CD4-positive, alpha-beta T cell (primary cell): ENCODE results near the gene FLT1. TPM values are rescaled to one million over a fixed set of nuclear protein-coding genes. Genes with fewer than 3 reads are reported as not detected.

ENCODE experiments used
- ATAC-seq: fragments of 200-7000 bp; cut with Tn5 transposase; one replicate; pipeline ENCODE4 v1.10.0; 2022; ENCODE audit warnings: mild to moderate bottlenecking; ENCODE audit not compliant: poor library complexity
- CTCF ChIA-PET: fragments of 350-600 bp; sonication (Branson Sonifier 250); formaldehyde crosslinking; loops from one replicate; lab custom pipeline; 2021; ENCODE audit warnings: antibody characterized with exemption, inconsistent platforms; lab: Charles Lee
- POLR2A ChIA-PET: fragments of 350-600 bp; sonication (Branson Sonifier 250); formaldehyde crosslinking; loops from one replicate; lab custom pipeline; 2021; ENCODE audit warnings: antibody characterized with exemption, inconsistent platforms; lab: Charles Lee
- DNase-seq, 14 experiments: peaks; one replicate each; pipeline ENCODE4 v3.0.0-alpha.2; 2013 to 2020; ENCODE audit warnings: mixed read lengths in 2 of 14
- H3K27ac ChIP-seq, 2 donors: one replicate each; pipeline versions ENCODE4 v1.5.1 to v1.7.0; 2013; ENCODE audit warnings: low read length in 2 of 2, low read depth in 1 of 2, mild to moderate bottlenecking in 1 of 2
- H3K27me3 ChIP-seq, 2 experiments: 1 replicate in 1 of 2; 2 replicates in 1 of 2; pipeline versions ENCODE4 v1.6.1 to v1.7.0; 2013; ENCODE audit warnings: low read length in 2 of 2, control low read depth in 1 of 2, mild to moderate bottlenecking in 1 of 2, moderate library complexity in 1 of 2; ENCODE audit not compliant: insufficient read depth in 2 of 2, control insufficient read depth in 1 of 2
- H3K36me3 ChIP-seq: one replicate; pipeline ENCODE4 v1.6.1; 2013; ENCODE audit warnings: low read length, control low read depth; ENCODE audit not compliant: insufficient read depth
- H3K4me1 ChIP-seq: one replicate; pipeline ENCODE4 v1.6.1; 2013; ENCODE audit warnings: low read length, control low read depth; ENCODE audit not compliant: insufficient read depth
- H3K4me3 ChIP-seq: one replicate; pipeline ENCODE4 v1.5.1; 2013; ENCODE audit warnings: mild to moderate bottlenecking, low read length, moderate library complexity
- H3K9me3 ChIP-seq, 2 experiments: 1 replicate in 1 of 2; 2 replicates in 1 of 2; pipeline versions ENCODE4 v1.6.1 to v1.7.0; 2013; ENCODE audit warnings: low read length in 2 of 2, mild to moderate bottlenecking in 2 of 2, control low read depth in 1 of 2, moderate library complexity in 1 of 2; ENCODE audit not compliant: control insufficient read depth in 1 of 2, insufficient read depth in 1 of 2
- H3K27ac Mint-ChIP-seq: one replicate; pipeline ENCODE4 v1.8.0; 2020; ENCODE audit warnings: mixed read lengths
- H3K27me3 Mint-ChIP-seq: one replicate; pipeline ENCODE4 v1.8.0; 2021; ENCODE audit warnings: mixed read lengths
- H3K36me3 Mint-ChIP-seq: one replicate; pipeline ENCODE4 v1.8.0; 2021; ENCODE audit warnings: low read depth, mixed read lengths
- H3K4me1 Mint-ChIP-seq: one replicate; pipeline ENCODE4 v1.8.0; 2021; ENCODE audit warnings: low read depth, mixed read lengths
- H3K4me3 Mint-ChIP-seq: one replicate; pipeline ENCODE4 v1.8.0; 2020; ENCODE audit warnings: mild to moderate bottlenecking, mixed read lengths
- H3K9me3 Mint-ChIP-seq: one replicate; pipeline ENCODE4 v1.8.0; 2020; ENCODE audit warnings: mixed read lengths
- intact Hi-C, 2 experiments: fragments of 100-400 bp; cut with DNase I in 1 of 2; cut with micrococcal nuclease in 1 of 2; formaldehyde crosslinking; loops; one replicate each; pipeline versions ENCODE4 v1.15.1 to v1.9.0; 2023 to 2025; cut with DNase I, micrococcal nuclease
- total RNA-seq, 174 experiments: library from RNA in 2 of 174; stranded (reverse) in 2 of 174; gene quantifications; one replicate each; pipeline ENCODE4 v1.2.3 and lab custom pipeline; 2021 to 2026
- TF ChIP-seq, protein P1 (sequence below): fragments of 200-600 bp; IDR thresholded peaks from one replicate; pipeline ENCODE4 v1.8.0; 2022; ENCODE audit warnings: antibody characterized with exemption, mild to moderate bottlenecking

Gene FLT1
- total RNA-seq, 2 experiments from 2014 or later = 1.1 to 1.2 TPM

DNA sequence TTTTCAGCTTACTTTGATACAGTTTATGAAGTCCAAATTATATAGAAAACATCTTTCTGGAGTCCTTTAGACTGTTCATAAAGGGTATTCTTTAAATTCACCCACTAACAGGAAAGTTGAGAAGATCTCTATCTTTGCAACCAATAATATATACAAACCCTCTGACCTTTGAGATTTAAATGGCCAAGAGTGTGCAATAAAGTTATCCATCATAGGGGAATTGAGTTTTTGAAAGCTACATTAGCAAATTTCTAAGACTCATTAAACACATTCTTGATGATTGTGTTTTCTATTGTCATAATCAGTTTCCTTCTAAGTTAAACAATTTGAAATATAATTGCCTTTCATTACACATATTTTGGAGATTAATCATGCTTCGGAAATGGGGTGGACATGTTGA is 15.9 kb downstream of the FLT1 start:
- Histone ChIP-seq H3K4me1 (no peaks in the 10 kb centered on the region), H3K4me3 (no peak overlapping the region), H3K27me3 (no peaks in the 10 kb centered on the region), H3K36me3 (no peaks in the 10 kb centered on the region), H3K9me3 (no peaks in the 10 kb centered on the region), H3K27ac (no peak overlapping the region)
- ChIA-PET POLR2A (no interaction called here), CTCF (no interaction called here)
- no peak for ATAC-seq
- Mint-ChIP-seq H3K27ac (no peak overlapping the region), H3K27me3 (peaks cover 4% of the 10 kb centered on the region), H3K4me3 (no peak overlapping the region), H3K9me3 (no peaks in the 10 kb centered on the region), H3K36me3 (no peaks in the 10 kb centered on the region), H3K4me1 (no peaks in the 10 kb centered on the region)
- no peak for DNase-seq
- intact Hi-C loops = no loop called here
- TF ChIP-seq, protein P1, sequence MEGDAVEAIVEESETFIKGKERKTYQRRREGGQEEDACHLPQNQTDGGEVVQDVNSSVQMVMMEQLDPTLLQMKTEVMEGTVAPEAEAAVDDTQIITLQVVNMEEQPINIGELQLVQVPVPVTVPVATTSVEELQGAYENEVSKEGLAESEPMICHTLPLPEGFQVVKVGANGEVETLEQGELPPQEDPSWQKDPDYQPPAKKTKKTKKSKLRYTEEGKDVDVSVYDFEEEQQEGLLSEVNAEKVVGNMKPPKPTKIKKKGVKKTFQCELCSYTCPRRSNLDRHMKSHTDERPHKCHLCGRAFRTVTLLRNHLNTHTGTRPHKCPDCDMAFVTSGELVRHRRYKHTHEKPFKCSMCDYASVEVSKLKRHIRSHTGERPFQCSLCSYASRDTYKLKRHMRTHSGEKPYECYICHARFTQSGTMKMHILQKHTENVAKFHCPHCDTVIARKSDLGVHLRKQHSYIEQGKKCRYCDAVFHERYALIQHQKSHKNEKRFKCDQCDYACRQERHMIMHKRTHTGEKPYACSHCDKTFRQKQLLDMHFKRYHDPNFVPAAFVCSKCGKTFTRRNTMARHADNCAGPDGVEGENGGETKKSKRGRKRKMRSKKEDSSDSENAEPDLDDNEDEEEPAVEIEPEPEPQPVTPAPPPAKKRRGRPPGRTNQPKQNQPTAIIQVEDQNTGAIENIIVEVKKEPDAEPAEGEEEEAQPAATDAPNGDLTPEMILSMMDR = no peak

DNA sequence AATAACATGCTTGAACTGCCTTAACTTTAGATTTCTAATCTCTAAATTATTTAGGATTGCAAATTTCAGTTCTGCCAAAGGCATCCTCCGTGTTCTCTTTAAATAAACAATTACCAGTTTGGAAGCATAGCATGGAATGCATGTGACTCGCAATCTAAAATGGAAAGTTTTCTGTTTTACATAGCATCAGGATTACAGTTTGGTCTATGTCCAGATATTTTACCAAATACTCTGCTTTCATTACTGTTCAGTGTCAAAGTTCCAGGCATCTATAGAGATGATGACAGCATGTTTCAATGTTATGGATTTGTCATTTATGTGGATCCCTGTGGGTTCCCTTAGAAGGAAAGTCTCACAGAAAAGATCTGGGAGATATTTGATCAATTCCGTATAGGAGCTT is 16.8 kb downstream of the FLT1 start:
- POLR2A ChIA-PET = no interaction called here
- intact Hi-C loops = no loop called here

DNA sequence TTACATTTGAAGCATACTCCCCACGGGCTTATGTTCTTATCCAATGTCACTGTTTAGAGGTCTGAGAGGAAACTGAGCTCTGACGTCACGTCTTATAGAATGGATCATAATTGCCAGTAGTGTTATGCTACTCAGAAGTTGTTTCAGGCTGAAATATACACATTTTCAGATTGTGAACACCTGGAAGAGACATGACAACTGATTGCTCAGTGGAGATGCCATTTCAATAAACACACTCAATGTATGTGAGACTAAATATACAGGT is 17.3 kb downstream of the FLT1 start:
- no peaks in the 10 kb centered on the region for H3K36me3 ChIP-seq
- Mint-ChIP-seq H3K4me3 (no peak overlapping the region), H3K27me3 (no peaks in the 10 kb centered on the region), H3K36me3 (no peaks in the 10 kb centered on the region), H3K9me3 (no peaks in the 10 kb centered on the region), H3K27ac (no peak overlapping the region), H3K4me1 (no peaks in the 10 kb centered on the region)
- ATAC-seq (no peak), DNase-seq (no peak)
- H3K4me3 ChIP-seq = no peak overlapping the region
- intact Hi-C loops = no loop called here
- H3K27me3 ChIP-seq = no peaks in the 10 kb centered on the region
- TF ChIP-seq, protein P1 = no peak
- H3K4me1 ChIP-seq = no peaks in the 10 kb centered on the region
- ChIA-PET POLR2A (no interaction called here), CTCF (no interaction called here)
- no peaks in the 10 kb centered on the region for H3K9me3 ChIP-seq
- no peak overlapping the region for H3K27ac ChIP-seq

More for the DNA sequence above, 16.8 kb downstream of the FLT1 start:
- Histone ChIP-seq H3K36me3 (no peaks in the 10 kb centered on the region), H3K27me3 (no peaks in the 10 kb centered on the region), H3K27ac (no peak overlapping the region), H3K4me1 (no peaks in the 10 kb centered on the region), H3K4me3 (no peak overlapping the region), H3K9me3 (no peaks in the 10 kb centered on the region)
- H3K9me3 Mint-ChIP-seq = no peaks in the 10 kb centered on the region
- ATAC-seq = no peak
- CTCF ChIA-PET = no interaction called here
- DNase-seq = no peak
- no peaks in the 10 kb centered on the region for H3K27me3 Mint-ChIP-seq
- H3K4me3 Mint-ChIP-seq = no peak overlapping the region
- H3K36me3 Mint-ChIP-seq = no peaks in the 10 kb centered on the region
- H3K4me1 Mint-ChIP-seq = no peaks in the 10 kb centered on the region
- no peak overlapping the region for H3K27ac Mint-ChIP-seq
- TF ChIP-seq, protein P1 = no peak
